ENCODE data around the gene SLCO2A1.
A peak's percentile ranks its signal among the peaks of the same experiment; 100 is the strongest.

Gene SLCO2A1

DNA sequence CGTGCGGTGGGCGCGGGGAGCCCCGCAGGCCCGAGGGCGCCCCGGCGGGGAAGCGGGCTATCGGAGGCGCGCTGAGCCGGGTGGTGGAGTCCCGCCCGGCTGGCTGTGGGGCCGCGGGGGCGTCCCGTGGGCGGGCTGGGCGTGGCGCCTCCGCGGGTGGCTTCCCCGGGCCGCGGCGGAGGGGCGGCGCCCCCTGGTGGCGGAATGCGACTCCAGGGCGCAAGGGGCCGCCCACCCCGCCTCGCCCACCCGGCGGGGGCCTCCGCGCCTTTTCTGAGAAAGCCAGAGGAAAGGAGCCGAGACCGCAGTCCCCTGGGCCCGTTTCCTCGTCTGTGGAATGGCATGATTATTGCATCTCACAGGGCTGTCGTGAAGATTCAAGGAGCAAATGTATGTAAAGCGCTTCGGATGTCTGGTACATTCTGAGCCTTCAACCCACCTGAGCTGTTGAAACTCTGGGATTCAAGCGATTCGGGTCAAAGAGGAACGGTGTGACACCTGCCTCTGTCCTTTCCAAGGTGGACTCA, 102.1 kb downstream of the SLCO2A1 start:
- peak overlapping the region; percentile 50 for H3K4me3 ChIP-seq (ENCODE audit: low read depth, low read length)

DNA sequence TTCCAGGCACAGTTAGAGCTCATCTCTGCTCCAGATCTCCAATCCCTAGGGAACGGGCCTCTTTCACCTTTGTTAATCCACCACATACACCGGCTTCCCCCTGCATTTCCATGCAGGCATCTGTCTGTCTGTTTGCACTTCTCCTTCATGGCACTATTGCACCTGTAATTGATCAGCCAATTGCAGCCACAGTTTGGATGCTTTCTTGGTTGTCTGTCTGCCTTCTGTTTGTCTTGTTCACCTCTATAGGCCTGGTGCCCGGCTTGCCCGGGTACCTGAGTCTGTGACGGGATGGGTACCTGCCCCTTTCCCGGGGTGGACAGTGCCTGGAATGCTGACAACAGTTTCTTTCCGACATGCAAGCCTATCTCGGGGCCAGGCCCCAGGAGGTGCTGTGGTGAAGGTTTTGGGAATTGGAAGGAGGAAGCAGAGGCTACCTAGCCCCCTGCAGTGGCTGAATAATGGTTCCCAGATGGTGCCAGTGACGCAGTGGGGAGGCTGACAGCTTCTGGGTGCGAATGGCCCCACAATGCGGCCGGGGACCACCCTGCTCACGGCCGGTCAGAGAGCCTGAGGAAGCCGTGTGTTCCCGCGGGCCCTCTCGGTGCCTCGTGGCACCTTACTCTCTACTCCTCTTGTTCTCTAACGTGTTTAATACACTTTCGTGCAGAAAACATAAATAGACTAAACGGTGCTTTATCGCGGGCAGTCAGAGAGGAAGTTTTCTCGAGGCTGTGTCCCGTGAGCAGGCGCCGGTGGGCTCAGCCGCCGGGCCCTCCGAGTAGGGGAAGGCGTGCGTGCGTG, 102.8 kb downstream of the SLCO2A1 start:
- H3K4me3 ChIP-seq (ENCODE audit: low read depth, low read length) = peak overlapping the region; percentile 50
- DNase-seq (ENCODE audit: low read depth) = no peak

More for the DNA sequence above, 102.1 kb downstream of the SLCO2A1 start:
- DNase-seq (ENCODE audit: low read depth) = no peak

DNA sequence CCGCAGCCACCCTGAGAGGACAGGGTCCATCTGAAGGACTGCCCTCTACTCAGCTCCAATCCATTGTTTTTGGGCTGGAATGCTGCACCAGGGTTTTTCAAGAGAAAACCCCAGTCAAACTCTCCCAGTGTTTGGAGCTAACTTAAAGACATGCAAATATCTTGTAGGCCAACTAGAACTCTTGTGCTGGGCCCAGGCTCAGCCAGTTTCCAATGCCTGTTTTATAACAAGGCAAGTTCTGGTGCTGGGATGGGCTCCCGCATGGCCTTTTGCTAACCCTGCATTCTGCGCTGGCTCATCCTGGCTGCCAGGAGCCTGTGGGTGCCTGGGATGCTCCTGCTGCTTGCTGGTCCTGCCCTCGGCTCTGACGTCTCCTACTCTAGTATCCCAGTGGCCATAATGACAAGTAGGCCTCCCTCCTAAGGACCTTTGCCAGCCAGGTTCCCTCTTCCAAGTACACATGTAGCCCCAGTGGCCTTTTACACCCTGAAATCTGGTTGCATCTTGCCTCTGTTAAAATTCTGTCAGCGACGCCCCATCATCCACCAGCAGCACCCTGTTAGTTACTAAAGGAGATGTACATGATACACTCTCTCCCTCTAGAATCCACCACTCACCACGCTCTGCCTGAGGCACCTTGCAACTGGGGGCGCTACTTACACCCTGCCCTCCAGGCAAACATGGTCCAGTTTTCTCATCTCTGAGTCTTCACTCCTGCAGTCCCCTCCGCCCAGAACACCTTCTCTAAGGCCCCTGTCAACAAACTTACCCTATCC, 103.6 kb downstream of the SLCO2A1 start:
- no peak overlapping the region for H3K4me3 ChIP-seq (ENCODE audit: low read depth, low read length)
- DNase-seq (ENCODE audit: low read depth) = no peak

DNA sequence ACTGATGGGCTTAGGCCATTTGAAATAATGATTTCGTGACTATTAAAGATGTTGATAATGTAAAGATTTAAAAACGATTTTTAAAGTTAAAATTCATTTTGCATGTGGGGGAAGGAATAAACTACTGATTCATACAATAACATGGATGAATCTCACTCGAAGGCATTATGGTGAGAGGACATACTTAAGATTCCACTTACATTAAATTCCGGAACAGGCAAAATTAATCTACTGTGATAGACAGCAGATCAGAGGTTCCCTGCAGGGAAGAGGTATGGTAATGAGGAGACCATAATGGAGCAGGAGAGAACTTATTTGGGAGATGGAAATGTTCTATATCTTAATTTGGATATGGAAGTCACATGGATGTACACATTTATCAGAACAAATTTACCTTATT, 105.7 kb downstream of the SLCO2A1 start:
- DNase-seq (ENCODE audit: low read depth) = no peak
- H3K4me3 ChIP-seq (ENCODE audit: low read depth, low read length) = no peak overlapping the region

DNA sequence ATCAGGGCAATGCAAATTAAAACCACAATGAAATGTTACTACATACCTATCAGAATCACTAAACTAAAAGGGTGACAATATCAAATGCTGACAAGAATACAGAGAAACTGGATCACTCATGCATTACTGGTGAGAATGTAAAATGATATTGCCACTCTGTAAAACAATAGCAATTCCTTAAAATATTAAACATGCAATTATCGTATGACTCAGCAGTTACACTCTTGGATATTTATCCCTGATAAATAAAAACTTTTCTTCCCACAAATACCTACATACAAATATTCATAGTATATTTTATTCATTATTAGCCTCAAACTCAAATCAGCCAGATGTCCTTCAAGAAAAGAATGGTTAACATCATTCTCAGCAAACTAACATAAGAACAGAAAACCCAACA, 108.1 kb downstream of the SLCO2A1 start:
- DNase-seq (ENCODE audit: low read depth) = no peak
- no peak overlapping the region for H3K4me3 ChIP-seq (ENCODE audit: low read depth, low read length)

DNA sequence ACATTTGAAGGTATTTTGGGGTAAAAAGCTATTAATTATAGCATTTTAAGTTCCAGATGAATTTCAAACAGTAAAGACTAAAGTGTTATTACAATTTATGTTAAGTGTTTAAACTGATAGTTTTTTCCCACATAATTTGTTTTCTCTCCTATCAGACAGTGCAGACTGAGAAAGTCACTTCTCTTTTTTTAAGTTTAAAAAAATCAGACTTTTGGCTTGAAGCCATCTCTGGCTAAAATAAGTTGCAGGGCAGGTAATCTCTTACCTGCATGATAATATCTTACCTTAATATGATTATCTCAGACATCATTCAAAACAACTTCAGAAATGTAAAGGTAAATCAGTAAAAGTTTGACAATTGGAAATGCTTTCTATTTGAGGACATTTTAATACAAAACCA, 112.6 kb downstream of the SLCO2A1 start:
- no peak for DNase-seq (ENCODE audit: low read depth)
- no peak overlapping the region for H3K4me3 ChIP-seq (ENCODE audit: low read depth, low read length)

DNA sequence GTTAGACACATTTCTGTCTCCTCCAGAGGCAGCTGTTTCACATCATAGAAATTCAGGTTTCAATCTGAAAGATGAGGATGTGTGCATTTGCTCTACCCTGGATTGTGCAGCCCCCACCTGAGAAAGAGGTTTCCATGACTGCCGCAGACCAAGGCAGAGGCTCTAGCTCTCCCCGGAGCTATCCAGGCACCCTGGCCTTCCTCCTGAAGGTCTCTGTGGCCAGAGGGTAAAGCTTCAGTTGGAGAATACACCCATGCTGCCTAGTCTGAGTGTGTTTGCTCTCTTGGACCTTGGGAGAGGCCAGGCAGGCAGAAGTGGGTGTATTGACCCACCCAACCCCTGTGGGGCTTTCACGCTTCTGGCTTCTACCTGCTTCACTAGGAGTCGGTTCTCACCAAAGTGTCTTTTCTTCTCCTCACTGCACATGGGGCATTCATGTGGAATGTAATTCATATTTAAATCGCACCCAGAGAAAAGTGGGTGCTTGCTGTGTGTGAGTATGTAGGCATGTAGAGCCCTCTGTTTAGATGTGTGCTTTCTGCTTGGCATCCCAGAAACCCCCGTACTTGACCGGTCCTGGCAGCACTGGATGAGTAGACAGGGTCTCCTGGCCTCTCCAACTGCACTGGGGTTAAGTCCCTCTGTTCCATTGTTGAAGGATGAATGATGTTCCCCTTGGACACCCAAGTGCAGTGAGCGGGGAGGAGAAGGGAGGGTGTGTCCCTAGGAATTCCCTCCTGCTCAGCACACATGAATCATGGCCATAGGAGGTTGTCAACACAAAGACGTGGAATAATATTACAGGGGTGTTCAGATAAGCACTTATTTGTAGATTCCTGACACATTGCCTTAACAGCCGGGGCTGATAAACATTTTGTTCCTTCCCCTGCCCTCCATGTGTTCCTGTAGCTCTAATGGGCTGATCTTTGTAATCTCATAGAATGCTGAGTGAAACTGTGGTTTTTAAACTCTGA, 113.8 kb downstream of the SLCO2A1 start:
- no peak overlapping the region for H3K4me3 ChIP-seq (ENCODE audit: low read depth, low read length)
- no peak for DNase-seq (ENCODE audit: low read depth)

DNA sequence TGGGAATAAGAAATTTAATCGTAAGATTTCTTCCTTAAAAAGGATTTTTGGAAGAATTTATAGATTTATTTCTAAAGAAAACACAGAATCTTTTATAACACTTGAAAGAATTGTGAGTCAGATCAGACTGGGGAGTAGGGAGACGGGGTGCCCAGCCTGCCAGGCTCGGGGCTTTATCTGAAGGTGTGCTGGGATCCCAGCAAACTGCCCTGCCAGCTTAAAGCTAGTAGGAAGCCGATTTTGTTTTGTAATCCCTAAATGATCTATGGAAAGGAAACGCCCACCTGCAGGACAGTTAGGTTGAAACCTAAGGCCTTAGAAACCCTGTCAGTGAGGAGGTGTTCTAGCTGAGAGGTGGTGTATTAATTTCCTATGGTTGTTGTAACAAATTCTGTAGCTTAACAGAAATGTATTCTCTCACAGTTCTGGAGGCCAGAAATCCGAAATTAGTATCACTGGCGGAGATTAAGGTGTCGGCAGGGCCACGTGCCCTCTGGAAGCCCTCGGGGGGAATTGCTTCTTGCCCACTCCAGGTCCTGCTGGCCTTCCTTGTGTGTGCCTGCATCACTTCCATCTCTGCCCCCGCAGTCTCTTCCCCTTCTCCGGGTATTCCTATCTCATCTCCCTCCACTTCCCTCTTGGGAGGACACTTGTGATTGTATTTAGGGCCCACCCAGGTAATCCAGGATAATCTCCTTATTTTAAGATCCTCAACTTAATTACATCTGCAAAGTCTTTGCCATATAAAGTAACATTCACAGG, 114.7 kb downstream of the SLCO2A1 start:
- no peak for DNase-seq (ENCODE audit: low read depth)
- H3K4me3 ChIP-seq (ENCODE audit: low read depth, low read length) = no peak overlapping the region

DNA sequence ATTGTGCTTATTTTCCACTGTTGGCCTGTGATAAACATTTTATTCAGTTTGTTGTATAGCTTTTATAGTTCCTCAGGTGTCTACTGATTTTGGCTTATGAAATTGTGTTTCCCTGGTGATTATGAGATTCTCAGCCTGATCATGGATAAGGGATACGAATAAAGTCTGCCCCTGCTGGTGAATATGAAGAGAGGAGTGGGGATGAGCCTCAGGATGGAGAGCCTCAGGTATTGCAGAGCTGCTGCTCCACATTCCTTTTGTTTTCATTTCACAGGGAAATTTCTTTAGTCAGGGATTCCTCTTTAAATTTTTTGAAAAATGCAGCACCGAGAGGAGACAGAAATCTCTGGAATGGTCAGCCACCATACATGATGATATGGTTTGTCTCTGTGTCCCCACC, 119.3 kb downstream of the SLCO2A1 start:
- no peak for DNase-seq (ENCODE audit: low read depth)
- no peak overlapping the region for H3K4me3 ChIP-seq (ENCODE audit: low read depth, low read length)

DNA sequence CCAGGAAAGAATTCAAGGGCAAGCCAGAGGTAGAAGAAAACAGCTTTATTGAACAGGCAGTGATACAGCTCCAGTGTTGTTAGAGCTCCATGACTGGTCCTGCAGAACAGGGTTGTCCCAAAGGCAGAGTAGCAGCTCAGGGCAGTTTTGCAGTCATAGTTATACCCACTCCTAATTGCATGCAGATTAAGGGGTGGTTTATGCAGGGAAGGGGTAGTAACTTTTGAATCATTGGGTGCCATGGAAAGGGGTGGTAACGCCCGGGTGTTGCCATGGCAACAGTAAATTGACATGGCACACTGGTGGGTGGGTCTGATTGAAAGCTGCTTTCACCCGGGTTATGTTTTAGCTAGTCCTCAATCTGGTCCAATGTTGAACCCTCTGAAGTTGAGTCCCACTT, 124.3 kb downstream of the SLCO2A1 start:
- H3K4me3 ChIP-seq (ENCODE audit: low read depth, low read length) = no peak overlapping the region
- no peak for DNase-seq (ENCODE audit: low read depth)

DNA sequence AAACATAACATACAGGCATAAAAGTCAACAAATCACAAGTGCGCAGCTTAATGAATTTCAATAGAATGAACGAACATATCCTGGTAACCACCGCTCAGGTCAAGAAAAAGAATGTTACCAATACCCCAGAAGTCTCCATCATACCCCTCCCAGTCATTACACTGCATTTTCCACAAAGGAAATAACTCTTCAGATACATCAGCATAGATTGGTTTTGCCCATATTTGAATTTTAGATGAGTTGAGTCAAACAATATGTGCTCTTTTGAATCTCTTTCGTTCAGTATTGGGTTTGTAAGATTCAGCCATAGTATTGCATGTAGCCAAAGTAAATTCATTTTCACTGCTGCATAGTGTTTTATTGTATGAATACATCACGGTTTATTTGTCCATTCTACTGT, 127.9 kb downstream of the SLCO2A1 start:
- DNase-seq (ENCODE audit: low read depth) = no peak
- no peak overlapping the region for H3K4me3 ChIP-seq (ENCODE audit: low read depth, low read length)

DNA sequence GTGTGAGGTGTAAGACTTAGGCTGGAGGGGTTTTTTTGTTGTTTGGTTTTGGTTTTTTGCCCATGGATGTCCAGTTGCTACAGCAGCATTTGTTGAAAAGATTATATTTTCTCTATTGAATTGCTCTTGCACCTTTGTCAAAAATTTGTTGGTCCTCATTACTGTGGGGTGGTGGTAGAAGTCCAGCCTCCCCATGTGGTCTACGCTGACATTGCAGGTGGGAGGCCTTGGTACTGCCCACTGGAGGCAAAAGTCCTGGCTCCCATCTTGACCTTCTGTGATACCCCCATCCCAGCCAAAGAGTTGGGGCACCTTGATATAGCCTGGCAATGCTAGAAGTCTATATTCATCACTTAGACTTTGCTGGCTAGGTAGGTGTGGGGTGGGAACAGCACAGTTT, 128.6 kb downstream of the SLCO2A1 start:
- H3K4me3 ChIP-seq (ENCODE audit: low read depth, low read length) = no peak overlapping the region
- no peak for DNase-seq (ENCODE audit: low read depth)

DNA sequence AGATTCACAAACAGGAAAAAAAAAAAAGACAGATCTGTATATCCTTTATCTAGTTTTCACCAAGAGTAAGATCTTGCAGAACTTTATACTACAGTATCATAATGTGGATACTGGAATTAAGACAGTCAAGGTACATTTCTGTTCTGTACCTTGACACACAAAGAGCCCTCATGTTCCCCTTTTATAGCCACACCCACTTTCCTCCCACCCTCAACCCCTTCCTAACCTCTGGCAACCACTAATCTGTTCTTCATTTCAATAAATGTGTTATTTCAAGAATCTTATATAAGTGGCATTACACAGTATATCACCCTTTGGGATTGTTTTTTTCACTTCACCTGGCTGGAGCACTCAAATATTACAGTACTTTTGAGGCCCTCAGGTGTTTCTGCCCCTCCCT, 130.4 kb downstream of the SLCO2A1 start:
- DNase-seq (ENCODE audit: low read depth) = no peak

DNA sequence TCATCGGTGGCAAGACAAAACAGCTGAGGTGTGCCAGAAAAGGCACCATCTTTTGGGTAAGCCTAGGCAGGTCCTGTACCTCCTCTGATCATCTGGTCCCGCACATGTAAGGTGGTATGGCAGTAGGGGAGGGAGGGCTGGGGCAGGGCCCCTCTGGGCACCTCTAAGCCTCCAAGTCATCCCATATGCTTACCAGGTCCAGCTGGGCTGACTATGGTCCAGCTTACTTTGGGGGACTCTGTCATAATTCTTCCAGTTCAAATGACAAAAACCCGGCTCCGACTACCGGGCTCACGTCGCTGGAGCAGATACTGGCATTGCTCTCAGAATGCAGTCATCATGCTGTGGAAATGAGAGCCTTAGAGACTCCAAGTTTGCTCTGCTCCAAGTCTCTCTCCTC, 132.2 kb downstream of the SLCO2A1 start:
- no peak for DNase-seq (ENCODE audit: low read depth)
- H3K4me3 ChIP-seq (ENCODE audit: low read depth, low read length) = no peak overlapping the region

More for the DNA sequence above, 130.4 kb downstream of the SLCO2A1 start:
- H3K4me3 ChIP-seq (ENCODE audit: low read depth, low read length) = no peak overlapping the region

DNA sequence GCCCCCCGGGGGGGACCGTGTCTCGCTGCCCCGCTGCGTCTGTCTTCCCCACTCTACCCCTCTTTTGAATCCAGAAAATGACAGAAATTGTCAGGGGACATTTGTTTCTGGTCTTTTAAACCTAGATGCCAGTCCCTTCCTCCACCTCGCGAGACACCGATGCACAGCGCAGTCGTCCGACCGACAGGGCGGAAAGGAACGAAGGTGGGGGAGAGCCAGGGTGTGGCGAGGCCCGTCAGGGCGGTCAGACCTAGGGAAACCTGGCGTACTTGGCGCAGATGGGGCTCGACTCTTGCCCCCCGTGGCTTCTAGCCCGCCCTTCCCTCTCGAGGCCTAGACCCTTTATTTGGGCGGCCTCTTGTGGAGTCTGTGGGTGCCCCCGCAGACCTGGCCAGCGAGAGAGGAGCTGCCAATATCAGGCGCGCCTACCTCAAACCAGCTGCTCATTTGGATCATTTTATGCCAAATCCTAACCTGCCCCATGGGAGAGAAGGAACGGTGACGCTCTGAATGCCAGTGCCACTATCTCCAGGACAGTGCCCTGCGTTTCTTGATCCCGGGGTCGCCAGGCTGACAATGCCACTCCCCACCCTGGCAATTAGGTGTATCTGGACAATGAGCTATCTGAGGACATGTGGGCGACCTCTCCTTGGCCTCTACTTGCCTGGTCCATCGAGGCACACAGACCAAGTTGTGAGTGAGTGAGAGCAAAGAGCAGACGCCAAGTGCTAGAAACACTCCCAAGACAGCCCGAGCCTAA, 133.5 kb downstream of the SLCO2A1 start:
- H3K4me3 ChIP-seq (ENCODE audit: low read depth, low read length) = peak overlapping the region; percentile 68
- DNase-seq (ENCODE audit: low read depth) = no peak

DNA sequence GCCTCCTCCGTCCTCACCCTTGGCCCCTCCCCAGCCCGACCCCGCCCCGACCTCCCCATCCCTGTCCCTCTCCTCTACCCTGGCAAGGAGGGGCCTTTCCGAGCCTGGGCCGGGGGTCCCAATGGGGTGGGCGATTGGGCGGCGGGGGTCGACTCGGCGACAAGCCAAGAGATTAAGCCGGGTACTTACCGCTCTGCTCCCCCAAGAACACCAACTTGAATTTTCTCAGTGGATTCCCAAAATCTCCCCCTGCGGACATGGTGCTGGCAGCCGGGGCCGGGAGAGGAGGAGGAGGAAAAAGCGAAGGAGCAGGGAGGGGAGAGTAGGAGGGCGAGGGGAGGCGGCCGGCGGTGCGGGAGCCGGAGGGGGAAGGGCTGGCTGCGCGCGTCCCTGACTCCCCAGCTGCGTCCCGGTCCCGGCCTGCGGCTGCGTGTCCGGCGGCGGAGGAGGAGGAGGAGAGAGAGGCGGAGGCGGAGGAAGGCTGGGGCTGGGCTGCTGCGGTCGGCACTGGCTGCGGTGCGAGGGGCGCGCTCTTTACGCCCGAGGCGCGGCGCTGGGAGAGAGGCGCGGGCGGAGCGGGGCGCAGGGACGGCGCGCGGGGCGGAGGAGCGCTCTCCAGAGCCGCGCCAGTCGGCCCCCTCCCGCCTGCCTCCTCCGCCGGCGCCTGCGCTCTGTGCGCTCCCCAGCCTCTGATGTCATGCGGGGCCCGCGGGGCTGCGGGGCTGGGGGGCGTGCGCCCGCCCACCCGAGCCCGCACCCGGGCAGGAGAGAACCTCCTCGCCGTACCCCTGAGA, 134.3 kb downstream of the SLCO2A1 start, which contains the start of gene RAB6B:
Gene RAB6B, minus strand, starts transcription at position 675 of the 794 bp plus-strand sequence. Its CDS starts 416 bp downstream, at position 259.
- DNase-seq (ENCODE audit: low read depth) = no peak
- H3K4me3 ChIP-seq (ENCODE audit: low read depth, low read length) = peak within 1 kb of the TSS; percentile 68

Measured in skeletal muscle cell (primary cell).